Fibroblast of skin of back (primary cell): ENCODE measurements around the gene PSAPL1.

Experiments used
- DNase-seq: peaks from one replicate; pipeline ENCODE4 v3.0.0-alpha.2; 2013

The PSAPL1 gene

GRCh38 chr4:7395645-7396044, 39.1 kb downstream of the PSAPL1 start:
- no peak for DNase-seq

- DNase-seq = no peak
Measured at GRCh38 chr4:7394681-7395451, 39.9 kb downstream of the PSAPL1 start.

- DNase-seq = no peak
Measured at GRCh38 chr4:7393601-7394575, 40.8 kb downstream of the PSAPL1 start.

GRCh38 chr4:7392438-7393421, 42.0 kb downstream of the PSAPL1 start:
- peak; percentile 33 for DNase-seq

- DNase-seq = no peak
Measured at GRCh38 chr4:7391637-7392437, 42.9 kb downstream of the PSAPL1 start.

GRCh38 chr4:7390906-7391636, 43.7 kb downstream of the PSAPL1 start:
- DNase-seq = no peak

- no peak for DNase-seq
Measured at GRCh38 chr4:7390336-7390735, 44.4 kb downstream of the PSAPL1 start.

GRCh38 chr4:7389719-7390118, 45.0 kb downstream of the PSAPL1 start:
- no peak for DNase-seq

GRCh38 chr4:7389101-7389701, 45.5 kb downstream of the PSAPL1 start:
- DNase-seq = no peak

GRCh38 chr4:7388627-7389026, 46.1 kb downstream of the PSAPL1 start:
- DNase-seq = no peak

GRCh38 chr4:7387925-7388324, 46.8 kb downstream of the PSAPL1 start:
- no peak for DNase-seq

- DNase-seq = no peak
Measured at GRCh38 chr4:7384929-7385890, 49.5 kb downstream of the PSAPL1 start.

GRCh38 chr4:7384003-7384928, 50.5 kb downstream of the PSAPL1 start:
- DNase-seq = no peak

- no peak for DNase-seq
Measured at GRCh38 chr4:7383266-7383665, 51.5 kb downstream of the PSAPL1 start.

GRCh38 chr4:7382634-7383014, 52.1 kb downstream of the PSAPL1 start:
- no peak for DNase-seq

GRCh38 chr4:7381890-7382633, 52.7 kb downstream of the PSAPL1 start:
- no peak for DNase-seq

- DNase-seq = no peak
Measured at GRCh38 chr4:7381221-7381889, 53.4 kb downstream of the PSAPL1 start.
